Trophoblast cell (in vitro differentiated cells and primary cell): ENCODE measurements around the gene DIS3L2.

Source experiments
- DNase-seq, 2 donors: peaks; one replicate each; pipeline ENCODE4 v3.0.0-alpha.2; 2016
- H2AFZ ChIP-seq: 2 replicates; pipeline ENCODE4 v1.6.1; 2013; ENCODE audit warnings: low read length, moderate library complexity, mild to moderate bottlenecking; ENCODE audit not compliant: insufficient read depth, poor library complexity
- H2AK5ac ChIP-seq: 2 replicates; pipeline ENCODE4 v1.6.1; 2013; ENCODE audit warnings: mild to moderate bottlenecking, low read length
- H2BK120ac ChIP-seq: 2 replicates; pipeline ENCODE4 v1.6.1; 2013; ENCODE audit warnings: low read length, mild to moderate bottlenecking, moderate library complexity; ENCODE audit not compliant: insufficient read depth, poor library complexity
- H2BK12ac ChIP-seq: 2 replicates; pipeline ENCODE4 v1.6.1; 2013; ENCODE audit warnings: mild to moderate bottlenecking, low read length, moderate library complexity
- H2BK5ac ChIP-seq: 2 replicates; pipeline ENCODE4 v1.6.1; 2013; ENCODE audit warnings: low read length, low read depth, moderate library complexity, mild to moderate bottlenecking; ENCODE audit not compliant: poor library complexity
- H3K14ac ChIP-seq: 2 replicates; pipeline ENCODE4 v1.6.1; 2013; ENCODE audit warnings: mild to moderate bottlenecking, low read length
- H3K18ac ChIP-seq: 2 replicates; pipeline ENCODE4 v1.6.1; 2013; ENCODE audit warnings: mild to moderate bottlenecking, low read length
- H3K23ac ChIP-seq: 2 replicates; pipeline ENCODE4 v1.6.1; 2013; ENCODE audit warnings: low read length
- H3K27ac ChIP-seq: 2 replicates; pipeline ENCODE4 v1.5.1; 2013; ENCODE audit warnings: low read depth, mild to moderate bottlenecking, inconsistent platforms, low read length, moderate library complexity
- H3K27me3 ChIP-seq: 2 replicates; pipeline ENCODE4 v1.6.1; 2013; ENCODE audit warnings: inconsistent platforms, mild to moderate bottlenecking, low read length, moderate library complexity; ENCODE audit not compliant: insufficient read depth
- H3K36me3 ChIP-seq, 2 experiments: 1 replicate in 1 of 2; 2 replicates in 1 of 2; pipeline ENCODE4 v1.6.1; 2013; ENCODE audit warnings: low read length in 2 of 2, mild to moderate bottlenecking in 2 of 2, moderate library complexity in 1 of 2; ENCODE audit not compliant: insufficient read depth in 2 of 2, control insufficient read depth in 1 of 2
- H3K4ac ChIP-seq: 2 replicates; pipeline ENCODE4 v1.6.1; 2013; ENCODE audit warnings: low read depth, mild to moderate bottlenecking, low read length, moderate library complexity
- H3K4me1 ChIP-seq, 2 experiments: 1 replicate in 1 of 2; 2 replicates in 1 of 2; pipeline ENCODE4 v1.6.1; 2013; ENCODE audit warnings: low read length in 2 of 2, mild to moderate bottlenecking in 2 of 2, moderate library complexity in 1 of 2; ENCODE audit not compliant: insufficient read depth in 2 of 2, control insufficient read depth in 1 of 2
- H3K4me2 ChIP-seq: 2 replicates; pipeline ENCODE4 v1.6.1; 2013; ENCODE audit warnings: inconsistent platforms, mild to moderate bottlenecking, low read length, moderate library complexity
- H3K4me3 ChIP-seq: 2 replicates; pipeline ENCODE4 v1.5.1; 2013; ENCODE audit warnings: mild to moderate bottlenecking, low read depth, low read length, inconsistent platforms
- H3K79me1 ChIP-seq: one replicate; pipeline ENCODE4 v1.6.1; 2013; ENCODE audit warnings: low read length
- H3K79me2 ChIP-seq: 2 replicates; pipeline ENCODE4 v1.6.1; 2013; ENCODE audit warnings: low read length, mild to moderate bottlenecking; ENCODE audit not compliant: control insufficient read depth, insufficient read depth, poor library complexity
- H3K9ac ChIP-seq: 2 replicates; pipeline ENCODE4 v1.6.1; 2013; ENCODE audit warnings: mild to moderate bottlenecking, low read length
- H3K9me3 ChIP-seq: 2 replicates; pipeline ENCODE4 v1.6.1; 2013; ENCODE audit warnings: low read depth, mild to moderate bottlenecking, control low read depth, inconsistent platforms, low read length; ENCODE audit not compliant: insufficient read depth
- H4K12ac ChIP-seq: 2 replicates; pipeline ENCODE4 v1.6.1; 2013; ENCODE audit warnings: low read depth, mild to moderate bottlenecking, low read length, moderate library complexity
- H4K8ac ChIP-seq: 2 replicates; pipeline ENCODE4 v1.6.1; 2013; ENCODE audit warnings: low read depth, mild to moderate bottlenecking, low read length, moderate library complexity
- H4K91ac ChIP-seq: one replicate; pipeline ENCODE4 v1.6.1; 2013; ENCODE audit warnings: low read depth, mild to moderate bottlenecking, low read length, moderate library complexity
- WGBS: extraction: QIAGEN DNeasy Blood & Tissue Kit; methylation state at CpG from one replicate; pipeline ENCODE4 v1.1.7; 2013; ENCODE audit warnings: missing lambda C conversion rate; ENCODE audit not compliant: insufficient read length, insufficient coverage; ENCODE audit errors: extremely low coverage; 5-methylcytosine and 5-hydroxymethylcytosine counted together

DIS3L2 gene

GRCh38 chr2:231931481-231931915, 30.0 kb upstream of the DIS3L2 start:
- WGBS = no CpG with 5 or more reads among the region's 7 CpGs
- Histone ChIP-seq H4K8ac (no peak overlapping the region), H3K27ac (no peak overlapping the region), H2BK5ac (no peak overlapping the region), H3K23ac (no peak overlapping the region), H3K9ac (no peak overlapping the region), H3K18ac (no peak overlapping the region), H3K4ac (no peak overlapping the region), H2AK5ac (no peak overlapping the region), H3K4me2 (no peak overlapping the region), H3K14ac (no peak overlapping the region), H4K12ac (no peak overlapping the region), H3K36me3 (no peaks in the 10 kb centered on the region), H3K79me1 (no peaks in the 10 kb centered on the region), H3K27me3 (peaks cover 28% of the 10 kb centered on the region), H4K91ac (no peak overlapping the region), H3K79me2 (no peaks in the 10 kb centered on the region), H2AFZ (no peak overlapping the region), H2BK12ac (no peak overlapping the region), H3K4me1 (peaks cover 0 to 3% of the 10 kb centered on the region in 2 experiments), H3K9me3 (no peaks in the 10 kb centered on the region), H2BK120ac (no peak overlapping the region), H3K4me3 (no peak overlapping the region)
- DNase-seq = no peak

GRCh38 chr2:231932711-231932970, 28.9 kb upstream of the DIS3L2 start:
- Histone ChIP-seq H2BK120ac (no peak overlapping the region), H4K8ac (no peak overlapping the region), H3K27me3 (peaks cover 16% of the 10 kb centered on the region), H3K79me1 (no peaks in the 10 kb centered on the region), H3K4me2 (no peak overlapping the region), H3K14ac (no peak overlapping the region), H2BK12ac (no peak overlapping the region), H3K4me1 (no peaks in the 10 kb centered on the region), H3K9me3 (no peaks in the 10 kb centered on the region), H4K91ac (no peak overlapping the region), H3K79me2 (no peaks in the 10 kb centered on the region), H3K9ac (no peak overlapping the region), H3K27ac (no peak overlapping the region), H4K12ac (no peak overlapping the region), H2BK5ac (no peak overlapping the region), H2AFZ (no peak overlapping the region), H3K18ac (no peak overlapping the region), H3K36me3 (no peaks in the 10 kb centered on the region), H3K23ac (no peak overlapping the region), H3K4me3 (no peak overlapping the region), H2AK5ac (no peak overlapping the region), H3K4ac (no peak overlapping the region)
- DNase-seq = no peak
- WGBS = no CpG with 5 or more reads among the region's 3 CpGs

GRCh38 chr2:231932985-231933915, 28.3 kb upstream of the DIS3L2 start:
- DNase-seq = no peak
- no peaks in the 10 kb centered on the region for H3K79me1 ChIP-seq
- no peak overlapping the region for H3K14ac ChIP-seq
- no peaks in the 10 kb centered on the region for H3K36me3 ChIP-seq
- no peak overlapping the region for H4K91ac ChIP-seq
- H3K79me2 ChIP-seq = no peaks in the 10 kb centered on the region
- H2AFZ ChIP-seq = no peak overlapping the region
- no peaks in the 10 kb centered on the region for H3K9me3 ChIP-seq
- no peak overlapping the region for H3K27ac ChIP-seq
- no peak overlapping the region for H4K12ac ChIP-seq
- no peak overlapping the region for H2AK5ac ChIP-seq
- H3K18ac ChIP-seq = no peak overlapping the region
- H3K4ac ChIP-seq = no peak overlapping the region
- no peak overlapping the region for H3K4me3 ChIP-seq
- H3K4me2 ChIP-seq = no peak overlapping the region
- H2BK5ac ChIP-seq = no peak overlapping the region
- H3K23ac ChIP-seq = no peak overlapping the region
- no peak overlapping the region for H3K9ac ChIP-seq
- H3K27me3 ChIP-seq = peaks cover 10% of the 10 kb centered on the region
- no peaks in the 10 kb centered on the region for H3K4me1 ChIP-seq
- H2BK120ac ChIP-seq = no peak overlapping the region
- H4K8ac ChIP-seq = no peak overlapping the region
- no CpG with 5 or more reads among the region's 15 CpGs for WGBS
- no peak overlapping the region for H2BK12ac ChIP-seq

GRCh38 chr2:231933916-231934401, 27.6 kb upstream of the DIS3L2 start:
- Histone ChIP-seq H2BK12ac (no peak overlapping the region), H3K79me1 (no peaks in the 10 kb centered on the region), H3K4me2 (no peak overlapping the region), H3K4me3 (no peak overlapping the region), H2BK5ac (no peak overlapping the region), H3K27me3 (peaks cover 7% of the 10 kb centered on the region), H3K36me3 (no peaks in the 10 kb centered on the region), H3K27ac (no peak overlapping the region), H2AK5ac (no peak overlapping the region), H4K91ac (no peak overlapping the region), H3K23ac (no peak overlapping the region), H2AFZ (no peak overlapping the region), H3K9me3 (no peaks in the 10 kb centered on the region), H4K8ac (no peak overlapping the region), H3K4ac (no peak overlapping the region), H3K18ac (no peak overlapping the region), H3K4me1 (no peaks in the 10 kb centered on the region), H4K12ac (no peak overlapping the region), H3K14ac (no peak overlapping the region), H3K9ac (no peak overlapping the region), H2BK120ac (no peak overlapping the region), H3K79me2 (no peaks in the 10 kb centered on the region)
- WGBS = no CpG with 5 or more reads among the region's 13 CpGs
- no peak for DNase-seq
